RWPE2 (cell line): ENCODE data around the gene IRF7.

Experiments used
- ATAC-seq: fragments of 200-7000 bp; cut with Tn5 transposase; 3 replicates; pipeline ENCODE4 v1.9.1; 2021; ENCODE audit warnings: low read depth
- DNase-seq: peaks from one replicate; pipeline ENCODE4 v3.0.0-alpha.2; 2020; ENCODE audit warnings: low spot score
- H3K27ac ChIP-seq: fragments of 450-650 bp; 2 replicates; pipeline ENCODE4 v1.5.1; 2017; ENCODE audit warnings: mild to moderate bottlenecking; ENCODE audit not compliant: poor library complexity, severe bottlenecking
- H3K27me3 ChIP-seq: fragments of 250-450 bp; sonication (Bioruptor Pico); 2 replicates; pipeline ENCODE4 v1.5.1; 2021; ENCODE audit warnings: mild to moderate bottlenecking, moderate library complexity; ENCODE audit not compliant: insufficient read depth, poor library complexity, severe bottlenecking
- H3K36me3 ChIP-seq: fragments of 250-450 bp; sonication (Bioruptor Pico); 2 replicates; pipeline ENCODE4 v1.5.1; 2020; ENCODE audit warnings: low read depth, mild to moderate bottlenecking, moderate library complexity
- H3K4me1 ChIP-seq: fragments of 250-450 bp; sonication (Bioruptor Pico); 2 replicates; pipeline ENCODE4 v1.5.1; 2021; ENCODE audit warnings: mild to moderate bottlenecking, moderate library complexity; ENCODE audit not compliant: insufficient read depth, poor library complexity, severe bottlenecking
- H3K4me3 ChIP-seq: fragments of 250-450 bp; sonication (Bioruptor Pico); 2 replicates; pipeline ENCODE4 v1.5.1; 2021; ENCODE audit warnings: mild to moderate bottlenecking, moderate library complexity; ENCODE audit not compliant: severe bottlenecking
- H3K9me3 ChIP-seq: fragments of 250-450 bp; sonication (Bioruptor Pico); 2 replicates; pipeline ENCODE4 v1.5.1; 2021; ENCODE audit warnings: mild to moderate bottlenecking, moderate library complexity; ENCODE audit not compliant: severe bottlenecking
- TF ChIP-seq, protein P1 (sequence below): fragments of 450-650 bp; IDR thresholded peaks from one replicate; pipeline ENCODE4 v1.5.1; 2017; ENCODE audit warnings: mild to moderate bottlenecking, moderate library complexity; ENCODE audit not compliant: poor library complexity, severe bottlenecking

The IRF7 gene

DNA sequence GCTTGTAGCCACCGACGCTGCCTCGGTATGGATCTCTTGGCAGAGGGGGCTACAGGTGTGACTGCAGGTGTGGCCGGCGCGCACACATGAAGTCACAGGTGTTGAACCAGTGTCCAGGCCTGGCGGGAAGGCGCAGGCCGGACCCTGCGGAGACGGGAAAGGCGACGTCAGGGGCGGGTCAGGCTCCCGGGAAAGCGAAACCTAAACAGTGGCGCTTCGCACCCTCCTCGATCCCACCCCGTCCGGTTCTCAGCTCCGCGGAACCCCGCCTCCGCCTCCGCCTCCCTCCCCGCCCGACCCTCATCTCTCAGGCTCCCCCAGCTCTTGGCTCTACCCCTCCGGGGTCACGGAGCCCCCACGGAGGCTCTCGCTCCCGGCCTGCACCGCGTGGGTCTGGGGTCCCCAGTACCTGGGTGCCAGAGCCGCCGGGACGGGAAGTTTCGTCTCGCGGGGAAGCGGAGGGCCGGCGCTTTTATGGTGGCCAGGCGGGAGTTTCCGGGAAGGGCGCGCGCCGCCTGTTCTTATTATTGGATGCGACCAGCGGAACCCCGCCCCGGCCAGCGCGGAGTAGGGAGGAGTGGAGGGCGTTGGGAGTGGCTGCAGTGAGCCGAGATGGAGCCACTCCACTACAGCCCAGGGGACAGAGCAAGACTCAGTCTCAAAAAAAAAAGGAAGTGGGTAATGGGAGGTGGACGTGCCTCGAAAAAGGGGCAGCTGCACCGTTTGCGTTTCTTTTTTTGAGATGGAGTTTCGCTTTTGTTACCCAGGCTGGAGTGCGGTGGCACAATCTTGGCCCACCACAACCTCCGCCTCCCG, at the start of gene IRF7:
TSS of gene IRF7 (minus strand) at position 447 of the 816 bp plus-strand sequence. CDS start 586 bp downstream, outside the sequence.
- Histone ChIP-seq H3K36me3 (peaks cover 28% of the 10 kb centered on the region), H3K27me3 (no peaks in the 10 kb centered on the region), H3K4me3 (peak within 1 kb of the TSS; percentile 76), H3K9me3 (no peaks in the 10 kb centered on the region), H3K4me1 (peaks cover 10% of the 10 kb centered on the region), H3K27ac (peak within 1 kb of the TSS; percentile 53)
- DNase-seq: peak; percentile 93
- TF ChIP-seq, protein P1, sequence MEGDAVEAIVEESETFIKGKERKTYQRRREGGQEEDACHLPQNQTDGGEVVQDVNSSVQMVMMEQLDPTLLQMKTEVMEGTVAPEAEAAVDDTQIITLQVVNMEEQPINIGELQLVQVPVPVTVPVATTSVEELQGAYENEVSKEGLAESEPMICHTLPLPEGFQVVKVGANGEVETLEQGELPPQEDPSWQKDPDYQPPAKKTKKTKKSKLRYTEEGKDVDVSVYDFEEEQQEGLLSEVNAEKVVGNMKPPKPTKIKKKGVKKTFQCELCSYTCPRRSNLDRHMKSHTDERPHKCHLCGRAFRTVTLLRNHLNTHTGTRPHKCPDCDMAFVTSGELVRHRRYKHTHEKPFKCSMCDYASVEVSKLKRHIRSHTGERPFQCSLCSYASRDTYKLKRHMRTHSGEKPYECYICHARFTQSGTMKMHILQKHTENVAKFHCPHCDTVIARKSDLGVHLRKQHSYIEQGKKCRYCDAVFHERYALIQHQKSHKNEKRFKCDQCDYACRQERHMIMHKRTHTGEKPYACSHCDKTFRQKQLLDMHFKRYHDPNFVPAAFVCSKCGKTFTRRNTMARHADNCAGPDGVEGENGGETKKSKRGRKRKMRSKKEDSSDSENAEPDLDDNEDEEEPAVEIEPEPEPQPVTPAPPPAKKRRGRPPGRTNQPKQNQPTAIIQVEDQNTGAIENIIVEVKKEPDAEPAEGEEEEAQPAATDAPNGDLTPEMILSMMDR: no peak
- peak; percentile 76 for ATAC-seq

GRCh38 chr11:665062-665703, 49.4 kb upstream of the IRF7 start:
- H3K27me3 ChIP-seq: no peaks in the 10 kb centered on the region
- TF ChIP-seq, protein P1: no peak
- H3K36me3 ChIP-seq: peaks cover 35% of the 10 kb centered on the region
- H3K27ac ChIP-seq: no peak overlapping the region
- no peak for ATAC-seq
- no peaks in the 10 kb centered on the region for H3K4me1 ChIP-seq
- no peak for DNase-seq
- no peak overlapping the region for H3K4me3 ChIP-seq
- no peaks in the 10 kb centered on the region for H3K9me3 ChIP-seq

GRCh38 chr11:662689-663274, 47.0 kb upstream of the IRF7 start:
- Histone ChIP-seq H3K27ac (no peak overlapping the region), H3K4me1 (no peaks in the 10 kb centered on the region), H3K9me3 (no peaks in the 10 kb centered on the region), H3K36me3 (peaks cover 51% of the 10 kb centered on the region), H3K27me3 (no peaks in the 10 kb centered on the region), H3K4me3 (no peak overlapping the region)
- TF ChIP-seq, protein P1: peak; percentile 69
- ATAC-seq (peak; percentile 71), DNase-seq (no peak)

- TF ChIP-seq, protein P1: no peak
- no peak overlapping the region for H3K27ac ChIP-seq
- H3K36me3 ChIP-seq: peaks cover 52% of the 10 kb centered on the region
- H3K9me3 ChIP-seq: no peaks in the 10 kb centered on the region
- no peak overlapping the region for H3K4me3 ChIP-seq
- DNase-seq: no peak
- ATAC-seq: no peak
- H3K27me3 ChIP-seq: no peaks in the 10 kb centered on the region
- H3K4me1 ChIP-seq: no peaks in the 10 kb centered on the region
Measured at GRCh38 chr11:660681-661444, 45.1 kb upstream of the IRF7 start.
